Keratinocyte (primary cell): Measurements from ENCODE around the gene KMT2C. TPM values are rescaled to one million over a fixed set of nuclear protein-coding genes. Genes with fewer than 3 reads are reported as not detected.
A peak's percentile ranks its signal among the peaks of the same experiment; 100 is the strongest.

Experiments used
- DNase-seq: peaks from one replicate; pipeline ENCODE4 v3.0.0-alpha.2; 2011; ENCODE audit warnings: low read depth, missing footprints, low spot score
- FAIRE-seq: peaks from 2 replicates; lab custom pipeline; 2011; peaks lifted over from hg19 to GRCh38; lab: Jason Lieb, UNC
- H2AFZ ChIP-seq: 2 replicates; pipeline ENCODE4 v1.6.0; 2012; ENCODE audit warnings: low read length, control low read depth, inconsistent platforms; ENCODE audit not compliant: control insufficient read depth
- H3K27ac ChIP-seq: 2 replicates; pipeline ENCODE4 v1.5.1; 2011; ENCODE audit warnings: low read length; ENCODE audit not compliant: control insufficient read depth, insufficient read depth
- H3K27me3 ChIP-seq: 3 replicates; pipeline ENCODE4 v1.6.0; 2011; ENCODE audit warnings: low read length; ENCODE audit not compliant: control insufficient read depth, insufficient read depth; ENCODE audit errors: extremely low read depth
- H3K36me3 ChIP-seq, 2 experiments: 2 replicates in 1 of 2; 3 replicates in 1 of 2; pipeline ENCODE4 v1.5.1; 2011; ENCODE audit warnings: low read length in 2 of 2, mild to moderate bottlenecking in 1 of 2; ENCODE audit not compliant: control insufficient read depth in 2 of 2, insufficient read depth in 2 of 2; ENCODE audit errors: extremely low read depth in 1 of 2
- H3K4me1 ChIP-seq: 3 replicates; pipeline ENCODE4 v1.5.1; 2011; ENCODE audit warnings: low read length; ENCODE audit not compliant: control insufficient read depth, insufficient read depth; ENCODE audit errors: extremely low read depth
- H3K4me2 ChIP-seq: 3 replicates; pipeline ENCODE4 v1.6.0; 2011; ENCODE audit warnings: low read depth, low read length; ENCODE audit not compliant: control insufficient read depth, insufficient read depth; ENCODE audit errors: extremely low read depth
- H3K4me3 ChIP-seq, 3 experiments: fragments of 200-600 bp in 1 of 3; sonication (generic) in 1 of 3; 2 replicates in 2 of 3; 3 replicates in 1 of 3; pipeline ENCODE4 v1.5.1; 2011 to 2016; ENCODE audit warnings: low read length in 3 of 3, mild to moderate bottlenecking in 3 of 3, control low read depth in 2 of 3, inconsistent platforms in 1 of 3, low read depth in 1 of 3, mixed read lengths in 1 of 3, mixed run types in 1 of 3, moderate library complexity in 1 of 3; ENCODE audit not compliant: control insufficient read depth in 2 of 3, insufficient read depth in 2 of 3; ENCODE audit errors: extremely low read depth in 1 of 3
- H3K79me2 ChIP-seq: 2 replicates; pipeline ENCODE4 v1.6.0; 2012; ENCODE audit warnings: low read length; ENCODE audit not compliant: control insufficient read depth, insufficient read depth
- H3K9ac ChIP-seq: 3 replicates; pipeline ENCODE4 v1.6.0; 2011; ENCODE audit warnings: low read length; ENCODE audit not compliant: control insufficient read depth, insufficient read depth; ENCODE audit errors: extremely low read depth
- H3K9me1 ChIP-seq: 3 replicates; pipeline ENCODE4 v1.6.0; 2011; ENCODE audit warnings: low read length; ENCODE audit not compliant: control insufficient read depth, insufficient read depth; ENCODE audit errors: extremely low read depth
- H3K9me3 ChIP-seq: 2 replicates; pipeline ENCODE4 v1.5.1; 2012; ENCODE audit warnings: low read depth, low read length; ENCODE audit not compliant: control insufficient read depth
- H4K20me1 ChIP-seq: 3 replicates; pipeline ENCODE4 v1.6.0; 2011; ENCODE audit warnings: low read length; ENCODE audit not compliant: control insufficient read depth, insufficient read depth; ENCODE audit errors: extremely low read depth
- CTCF ChIP-seq, 3 experiments: IDR thresholded peaks in 1 of 3; conservative IDR thresholded peaks in 1 of 3; optimal IDR thresholded peaks in 1 of 3; 2 replicates in 2 of 3; 3 replicates in 1 of 3; pipeline versions ENCODE3 to v1.5.1; 2011; ENCODE audit warnings: low read length in 3 of 3, mild to moderate bottlenecking in 3 of 3, moderate library complexity in 2 of 3, control low read depth in 1 of 3, inconsistent platforms in 1 of 3; ENCODE audit not compliant: insufficient read depth in 2 of 3; ENCODE audit errors: extremely low read depth in 1 of 3
- EZH2 ChIP-seq: IDR thresholded peaks from one replicate; pipeline ENCODE4 v1.6.1; 2012; ENCODE audit warnings: inconsistent platforms, mild to moderate bottlenecking, low read length, moderate library complexity
- dilution Hi-C: fragments of 300-500 bp; cut with MboI; formaldehyde crosslinking; loops from one replicate; pipeline ENCODE4 v1.7.0; 2020; ENCODE audit warnings: low sequenced_read_pairs; ENCODE audit not compliant: extremely low pct_ligation_motif_present
- polyA plus RNA-seq, 5 experiments: library from polyadenylated mRNA; depleted of rRNA in 3 of 5; stranded (reverse) in 3 of 5; stranded (forward) in 1 of 5; unstranded in 1 of 5; fragments of >200 nt; gene quantifications; 1 replicate in 1 of 5; 2 replicates in 3 of 5; 3 replicates in 1 of 5; pipeline versions ENCODE4 v1.2.1 to v1.2.3, GENCODE V29; 2011 to 2012; ENCODE audit warnings: missing spikeins in 2 of 5, low read depth in 1 of 5, low replicate concordance in 1 of 5

The KMT2C gene
- polyA plus RNA-seq, 1 donor (not counting 4 experiments of a cell fraction or from before 2014, with no cell fraction given) = 8.5 TPM

- dilution Hi-C loops = no loop called here
- TF ChIP-seq CTCF (optimal IDR thresholded peaks at IDR 0.05 in 1 of 3, IDR thresholded peaks at IDR 0.05 in 1 of 3, conservative IDR thresholded peaks at IDR 0.05 in 1 of 3; ENCODE audit: extremely low read depth in 1 of 3, insufficient read depth in 2 of 3, low read length in 3 of 3) = no peak
- no peak for TF ChIP-seq EZH2
- FAIRE-seq = no peak
Measured at GRCh38 chr7:152315845-152316244, 120.0 kb downstream of the KMT2C start.

DNA sequence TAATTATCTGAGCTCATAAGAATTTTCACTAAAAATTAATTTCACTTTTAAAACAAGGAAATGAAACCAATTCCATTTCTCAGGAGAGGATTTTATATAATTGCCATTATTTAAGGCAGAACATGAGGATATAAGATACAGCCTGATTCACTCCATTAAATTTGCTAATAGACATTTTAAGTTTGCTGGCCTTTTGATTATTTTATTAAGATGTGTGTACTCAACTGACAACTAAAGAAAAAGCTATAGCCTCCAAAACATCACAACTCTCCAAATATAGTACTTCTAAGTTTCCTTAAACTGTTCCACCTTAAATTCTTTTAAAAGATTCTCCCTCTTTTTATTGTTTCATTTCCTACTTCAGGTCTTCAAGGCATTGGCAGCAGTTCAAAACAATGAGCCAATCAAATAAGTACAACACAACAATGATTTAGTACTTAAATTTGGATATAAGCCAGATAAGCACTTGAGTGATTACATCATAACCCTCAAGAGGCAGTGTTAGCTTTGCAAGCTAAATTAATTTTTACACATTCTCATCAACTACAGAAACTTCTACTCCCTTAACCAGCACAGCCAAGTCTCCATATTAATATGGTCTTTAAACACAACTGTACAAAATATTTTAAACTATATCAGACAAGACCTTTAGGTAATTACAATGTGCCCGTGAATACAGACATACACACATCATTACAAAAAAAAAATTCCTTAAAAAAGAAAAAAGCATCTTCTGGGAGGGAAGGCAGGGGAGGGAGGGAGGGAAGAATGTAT is 121.8 kb downstream of the KMT2C start:
- Histone ChIP-seq H3K4me3 (peak overlapping the region in 2 of 3 experiments; percentile 18 to 32), H2AFZ (no peak overlapping the region), H3K27ac (peak overlapping the region; percentile 51), H3K79me2 (peaks cover 3% of the 10 kb centered on the region), H4K20me1 (no peaks in the 10 kb centered on the region), H3K9me3 (no peaks in the 10 kb centered on the region), H3K9me1 (no peaks in the 10 kb centered on the region), H3K36me3 (peaks cover 2 to 6% of the 10 kb centered on the region in 2 experiments), H3K27me3 (no peaks in the 10 kb centered on the region), H3K4me2 (peak overlapping the region; percentile 52), H3K9ac (no peak overlapping the region), H3K4me1 (peaks cover 21% of the 10 kb centered on the region)
- dilution Hi-C loops = no loop called here
- no peak for TF ChIP-seq CTCF (optimal IDR thresholded peaks at IDR 0.05 in 1 of 3, IDR thresholded peaks at IDR 0.05 in 1 of 3, conservative IDR thresholded peaks at IDR 0.05 in 1 of 3; ENCODE audit: extremely low read depth in 1 of 3, insufficient read depth in 2 of 3, low read length in 3 of 3)
- TF ChIP-seq EZH2 = no peak
- DNase-seq = peak; percentile 77
- FAIRE-seq = peak; percentile 57

More at GRCh38 chr7:152315845-152316244, 120.0 kb downstream of the KMT2C start:
- Histone ChIP-seq H3K36me3 (no peaks in the 10 kb centered on the region), H3K79me2 (peaks cover 11% of the 10 kb centered on the region), H3K4me1 (peaks cover 21% of the 10 kb centered on the region), H3K27ac (no peak overlapping the region), H3K9me3 (no peaks in the 10 kb centered on the region), H3K4me3 (no peak overlapping the region), H2AFZ (no peak overlapping the region), H3K4me2 (no peak overlapping the region), H3K27me3 (no peaks in the 10 kb centered on the region), H3K9me1 (no peaks in the 10 kb centered on the region), H3K9ac (no peak overlapping the region), H4K20me1 (no peaks in the 10 kb centered on the region)
- no peak for DNase-seq
